Activated B cell treated with CpG ODN at 0.5 μM for 24 hours (primary cell): Measurements from ENCODE around the gene LLGL2. TPM values are rescaled to one million over a fixed set of nuclear protein-coding genes. Genes with fewer than 3 reads are reported as not detected.
"Not testable (repeated sequence)": the region's sequence is repeated elsewhere in the genome, so short reads cannot be mapped to it uniquely, and the experiment has no call there.

Experiments
- ATAC-seq: fragments of 200-7000 bp; cut with Tn5 transposase; one replicate; pipeline ENCODE4 v1.10.0; 2021; ENCODE audit warnings: low read depth, mild to moderate bottlenecking, moderate library complexity
- CTCF ChIA-PET: fragments of 350-600 bp; sonication (Branson Sonifier 250); formaldehyde crosslinking; loops from one replicate; lab custom pipeline; 2021; ENCODE audit warnings: antibody characterized with exemption; lab: Charles Lee
- POLR2A ChIA-PET: fragments of 350-600 bp; sonication (Branson Sonifier 250); formaldehyde crosslinking; loops from one replicate; lab custom pipeline; 2021; ENCODE audit warnings: antibody characterized with exemption; lab: Charles Lee
- DNase-seq: peaks from one replicate; pipeline ENCODE4 v3.0.0; 2022
- H3K27ac Mint-ChIP-seq: one replicate; pipeline ENCODE4 v1.8.0; 2020; ENCODE audit warnings: mixed read lengths
- H3K27me3 Mint-ChIP-seq: one replicate; pipeline ENCODE4 v1.8.0; 2021; ENCODE audit warnings: mixed read lengths
- H3K36me3 Mint-ChIP-seq: one replicate; pipeline ENCODE4 v1.8.0; 2021; ENCODE audit warnings: low read depth, mixed read lengths
- H3K4me1 Mint-ChIP-seq: one replicate; pipeline ENCODE4 v1.8.0; 2021; ENCODE audit warnings: mixed read lengths
- H3K4me3 Mint-ChIP-seq: one replicate; pipeline ENCODE4 v1.8.0; 2020; ENCODE audit warnings: mild to moderate bottlenecking, mixed read lengths
- H3K9me3 Mint-ChIP-seq: one replicate; pipeline ENCODE4 v1.8.0; 2020; ENCODE audit warnings: mixed read lengths
- intact Hi-C: fragments of 100-400 bp; cut with micrococcal nuclease; formaldehyde crosslinking; loops from one replicate; pipeline ENCODE4 v1.15.1; 2024
- total RNA-seq: library from RNA; stranded (reverse); gene quantifications from 2 replicates; pipeline ENCODE4 v1.2.3, GENCODE V29; 2022
- TF ChIP-seq, protein P1 (sequence below): fragments of 200-600 bp; IDR thresholded peaks from one replicate; pipeline ENCODE4 v1.8.0; 2022; ENCODE audit warnings: antibody characterized with exemption, mild to moderate bottlenecking

Gene LLGL2
- total RNA-seq, 1 donor from 2014 or later, result 29.9 TPM

DNA sequence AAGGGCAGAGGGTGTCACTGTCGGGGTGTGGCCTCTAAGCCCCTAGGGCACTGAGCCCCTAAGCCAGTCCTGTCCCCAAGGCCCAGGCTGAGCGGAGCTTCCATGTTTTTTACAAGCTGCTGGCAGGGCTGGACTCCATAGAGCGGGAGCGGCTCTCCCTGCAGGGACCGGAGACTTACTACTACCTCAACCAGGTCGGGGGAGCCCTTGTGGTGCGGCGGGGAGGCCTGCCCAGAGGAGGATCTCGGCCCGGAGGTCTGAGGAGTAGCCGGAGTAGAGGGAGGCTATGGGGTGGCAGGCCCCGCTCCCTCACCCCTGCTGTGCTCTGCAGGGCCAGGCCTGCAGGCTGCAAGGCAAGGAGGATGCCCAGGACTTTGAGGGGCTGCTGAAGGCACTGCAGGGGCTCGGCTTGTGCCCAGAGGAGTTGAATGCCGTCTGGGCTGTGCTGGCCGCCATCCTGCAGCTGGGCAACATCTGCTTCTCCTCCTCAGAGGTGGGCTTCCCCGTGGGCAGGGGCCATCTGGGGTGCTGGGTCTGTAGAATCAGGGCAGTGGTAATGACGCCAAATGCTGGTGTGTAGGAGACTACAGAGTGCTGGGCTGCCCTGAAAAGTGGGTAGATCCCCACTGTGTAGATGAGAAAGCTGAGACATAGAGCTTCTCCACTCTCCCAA is 67.0 kb downstream of the LLGL2 start:
- intact Hi-C loops, result no loop called here
- DNase-seq (no peak), ATAC-seq (no peak)
- TF ChIP-seq, protein P1, sequence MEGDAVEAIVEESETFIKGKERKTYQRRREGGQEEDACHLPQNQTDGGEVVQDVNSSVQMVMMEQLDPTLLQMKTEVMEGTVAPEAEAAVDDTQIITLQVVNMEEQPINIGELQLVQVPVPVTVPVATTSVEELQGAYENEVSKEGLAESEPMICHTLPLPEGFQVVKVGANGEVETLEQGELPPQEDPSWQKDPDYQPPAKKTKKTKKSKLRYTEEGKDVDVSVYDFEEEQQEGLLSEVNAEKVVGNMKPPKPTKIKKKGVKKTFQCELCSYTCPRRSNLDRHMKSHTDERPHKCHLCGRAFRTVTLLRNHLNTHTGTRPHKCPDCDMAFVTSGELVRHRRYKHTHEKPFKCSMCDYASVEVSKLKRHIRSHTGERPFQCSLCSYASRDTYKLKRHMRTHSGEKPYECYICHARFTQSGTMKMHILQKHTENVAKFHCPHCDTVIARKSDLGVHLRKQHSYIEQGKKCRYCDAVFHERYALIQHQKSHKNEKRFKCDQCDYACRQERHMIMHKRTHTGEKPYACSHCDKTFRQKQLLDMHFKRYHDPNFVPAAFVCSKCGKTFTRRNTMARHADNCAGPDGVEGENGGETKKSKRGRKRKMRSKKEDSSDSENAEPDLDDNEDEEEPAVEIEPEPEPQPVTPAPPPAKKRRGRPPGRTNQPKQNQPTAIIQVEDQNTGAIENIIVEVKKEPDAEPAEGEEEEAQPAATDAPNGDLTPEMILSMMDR, result no peak
- Mint-ChIP-seq H3K9me3 (no peaks in the 10 kb centered on the region), H3K27me3 (no peaks in the 10 kb centered on the region), H3K4me1 (peaks cover 13% of the 10 kb centered on the region), H3K4me3 (no peak overlapping the region), H3K36me3 (peaks cover 2% of the 10 kb centered on the region), H3K27ac (no peak overlapping the region)
- POLR2A ChIA-PET, result interaction anchor here (0.7 kb wide), 1 partner anchor 388 kb away, joined by 4 read pairs; no protein-coding TSS in a partner anchor
- CTCF ChIA-PET, result interaction anchor here (1.0 kb wide), 1 partner anchor 157 kb away, joined by 3 read pairs; no protein-coding TSS in a partner anchor

GRCh38 chr17:75593430-75593829 is 67.9 kb downstream of the LLGL2 start:
- DNase-seq, ATAC-seq, H3K4me3 Mint-ChIP-seq, H3K9me3 Mint-ChIP-seq, H3K4me1 Mint-ChIP-seq, CTCF ChIA-PET, H3K27me3 Mint-ChIP-seq, H3K36me3 Mint-ChIP-seq, H3K27ac Mint-ChIP-seq, intact Hi-C loops: not testable (repeated sequence)
- POLR2A ChIA-PET, result interaction anchor here (0.7 kb wide), 1 partner anchor 464 kb away, joined by 3 read pairs; no protein-coding TSS in a partner anchor

- peaks cover 2% of the 10 kb centered on the region for H3K36me3 Mint-ChIP-seq
- H3K9me3 Mint-ChIP-seq, result no peaks in the 10 kb centered on the region
- intact Hi-C loops, result no loop called here
- H3K4me3 Mint-ChIP-seq, result no peak overlapping the region
- H3K27me3 Mint-ChIP-seq, result no peaks in the 10 kb centered on the region
- H3K4me1 Mint-ChIP-seq, result peaks cover 10% of the 10 kb centered on the region
- TF ChIP-seq, protein P1, result no peak
- no peak for ATAC-seq
- no peak for DNase-seq
- POLR2A ChIA-PET, result interaction anchor here (0.6 kb wide), 1 partner anchor 22 kb away, joined by 4 read pairs; no protein-coding TSS in a partner anchor
- no peak overlapping the region for H3K27ac Mint-ChIP-seq
- CTCF ChIA-PET, result no interaction called here
These were observed 69.2 kb downstream of the LLGL2 start for GRCh38 chr17:75594499-75595283.

DNA sequence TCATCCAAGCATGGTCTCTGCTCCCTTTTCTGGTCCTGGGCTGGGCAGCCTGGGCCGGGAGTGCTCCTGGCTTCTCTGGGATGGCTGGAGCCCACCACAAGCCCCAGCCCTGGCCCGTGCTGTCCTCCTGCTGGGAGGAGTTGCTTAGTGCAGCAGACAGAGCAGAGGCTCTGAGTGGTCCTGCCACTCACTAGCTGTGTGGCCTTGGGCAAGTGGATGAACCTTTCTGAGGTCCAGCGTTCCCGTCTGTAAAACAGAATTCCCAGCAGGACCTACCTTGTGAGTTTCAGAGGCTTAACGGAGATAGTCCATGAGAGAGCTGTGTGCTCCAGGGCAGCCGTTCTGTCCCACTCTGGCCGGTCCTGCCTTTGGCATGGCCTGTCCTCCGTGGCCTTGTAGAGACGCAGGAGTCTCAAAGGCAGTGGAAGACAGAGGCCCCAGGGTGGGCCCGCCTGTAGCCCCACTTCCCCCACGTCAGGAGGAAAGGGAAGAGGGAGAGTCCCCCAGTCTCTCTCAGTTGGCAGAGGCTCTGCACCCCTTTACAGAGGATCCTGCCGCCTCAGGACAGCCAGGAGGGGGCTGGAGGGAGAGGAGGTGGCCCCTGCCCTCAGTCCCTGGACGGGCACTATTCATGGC is 69.9 kb downstream of the LLGL2 start:
- intact Hi-C loops, result no loop called here
- DNase-seq (no peak), ATAC-seq (no peak)
- no peaks in the 10 kb centered on the region for H3K9me3 Mint-ChIP-seq
- H3K4me3 Mint-ChIP-seq, result no peak overlapping the region
- peaks cover 6% of the 10 kb centered on the region for H3K4me1 Mint-ChIP-seq
- peaks cover 2% of the 10 kb centered on the region for H3K36me3 Mint-ChIP-seq
- CTCF ChIA-PET, result no interaction called here
- H3K27me3 Mint-ChIP-seq, result no peaks in the 10 kb centered on the region
- POLR2A ChIA-PET, result no interaction called here
- no peak overlapping the region for H3K27ac Mint-ChIP-seq
- TF ChIP-seq, protein P1, result no peak

GRCh38 chr17:75595920-75596313 is 70.4 kb downstream of the LLGL2 start:
- intact Hi-C loops, result no loop called here
- H3K27ac Mint-ChIP-seq, result no peak overlapping the region
- ChIA-PET POLR2A (no interaction called here), CTCF (no interaction called here)
- H3K36me3 Mint-ChIP-seq, result peaks cover 2% of the 10 kb centered on the region
- H3K9me3 Mint-ChIP-seq, result no peaks in the 10 kb centered on the region
- no peak overlapping the region for H3K4me3 Mint-ChIP-seq
- H3K4me1 Mint-ChIP-seq, result peaks cover 2% of the 10 kb centered on the region
- no peak for ATAC-seq
- TF ChIP-seq, protein P1, result no peak
- no peak for DNase-seq
- H3K27me3 Mint-ChIP-seq, result no peaks in the 10 kb centered on the region
